IMR-90 (cell line): ENCODE data around the gene DND1. TPM values are rescaled to one million over a fixed set of nuclear protein-coding genes. Genes with fewer than 3 reads are reported as not detected.

ENCODE experiments used
- ATAC-seq: fragments of 200-7000 bp; cut with Tn5 transposase; 2 replicates; pipeline ENCODE4 v1.9.1; 2020; ENCODE audit warnings: low read depth, mild to moderate bottlenecking, moderate library complexity
- BruUV-seq: library from RNA; stranded (reverse); fragments of 400-500 nt; replicated peaks from 2 replicates; lab custom pipeline; 2021; lab: Mats Ljungman, UMichigan
- CTCF ChIA-PET: fragments of 300-600 bp; formaldehyde crosslinking; extraction: SDS; loops from one replicate; lab custom pipeline; 2021; ENCODE audit warnings: antibody characterized with exemption; lab: Yijun Ruan, JAX
- POLR2A ChIA-PET: fragments of 300-600 bp; sonication (Branson Sonifier 250); formaldehyde crosslinking; loops from one replicate; lab custom pipeline; 2022; ENCODE audit warnings: antibody characterized with exemption; ENCODE audit not compliant: unreplicated experiment; lab: Charles Lee
- DNase-seq: peaks from one replicate; pipeline ENCODE4 v3.0.0; 2013
- H2AFZ ChIP-seq: replicated peaks from 2 replicates; pipeline ENCODE3; 2013; ENCODE audit warnings: low read length, mild to moderate bottlenecking; ENCODE audit not compliant: poor library complexity
- H2AK5ac ChIP-seq: 2 replicates; pipeline ENCODE4 v1.6.1; 2013; ENCODE audit warnings: low read depth, low read length, inconsistent platforms
- H2AK9ac ChIP-seq: replicated peaks from 2 replicates; pipeline ENCODE3; 2013; ENCODE audit warnings: mild to moderate bottlenecking, low read depth, low read length, moderate library complexity; ENCODE audit not compliant: poor library complexity
- H2BK120ac ChIP-seq: 2 replicates; pipeline ENCODE4 v1.6.1; 2013; ENCODE audit warnings: low read depth, low read length, inconsistent platforms
- H2BK15ac ChIP-seq: 3 replicates; pipeline ENCODE4 v1.6.1; 2013; ENCODE audit warnings: low read depth, low read length, inconsistent platforms
- H2BK20ac ChIP-seq: 2 replicates; pipeline ENCODE4 v1.6.1; 2013; ENCODE audit warnings: low read depth, mild to moderate bottlenecking, inconsistent platforms, low read length, moderate library complexity
- H2BK5ac ChIP-seq: 2 replicates; pipeline ENCODE4 v1.6.1; 2013; ENCODE audit warnings: mild to moderate bottlenecking, low read depth, low read length, inconsistent platforms; ENCODE audit not compliant: poor library complexity, severe bottlenecking
- H3K14ac ChIP-seq: replicated peaks from 2 replicates; pipeline ENCODE4 v1.6.1; 2013; ENCODE audit warnings: low read depth, low read length, inconsistent platforms
- H3K18ac ChIP-seq: 2 replicates; pipeline ENCODE4 v1.6.1; 2013; ENCODE audit warnings: low read depth, low read length, control low read depth
- H3K23ac ChIP-seq: 2 replicates; pipeline ENCODE4 v1.6.1; 2013; ENCODE audit warnings: low read depth, low read length, inconsistent platforms
- H3K27ac ChIP-seq: 2 replicates; pipeline ENCODE4 v1.5.1; 2013; ENCODE audit warnings: mild to moderate bottlenecking, control low read depth, low read length; ENCODE audit not compliant: insufficient read depth
- H3K27me3 ChIP-seq: 2 replicates; pipeline ENCODE4 v1.6.1; 2013; ENCODE audit warnings: low read length; ENCODE audit not compliant: control insufficient read depth, insufficient read depth
- H3K36me3 ChIP-seq: 2 replicates; pipeline ENCODE4 v1.6.1; 2013; ENCODE audit warnings: low read length, mixed read lengths; ENCODE audit not compliant: control insufficient read depth, insufficient read depth
- H3K4ac ChIP-seq: 2 replicates; pipeline ENCODE4 v1.6.1; 2013; ENCODE audit warnings: low read depth, low read length, inconsistent platforms
- H3K4me1 ChIP-seq: 2 replicates; pipeline ENCODE4 v1.6.1; 2013; ENCODE audit warnings: low read length, mixed read lengths; ENCODE audit not compliant: control insufficient read depth, insufficient read depth
- H3K4me2 ChIP-seq: 2 replicates; pipeline ENCODE4 v1.6.1; 2013; ENCODE audit warnings: low read depth, mild to moderate bottlenecking, control low read depth, low read length, moderate library complexity
- H3K4me3 ChIP-seq: 2 replicates; pipeline ENCODE4 v1.5.1; 2013; ENCODE audit warnings: low read depth, mild to moderate bottlenecking, control low read depth, low read length, moderate library complexity; ENCODE audit not compliant: insufficient read depth
- H3K56ac ChIP-seq: 2 replicates; pipeline ENCODE4 v1.6.1; 2013; ENCODE audit warnings: low read length, inconsistent platforms; ENCODE audit not compliant: insufficient read depth; ENCODE audit errors: extremely low read depth
- H3K79me1 ChIP-seq, 2 experiments: 2 replicates each; pipeline ENCODE4 v1.6.1; 2013; ENCODE audit warnings: low read length in 2 of 2, inconsistent platforms in 1 of 2, low read depth in 1 of 2
- H3K9ac ChIP-seq: 2 replicates; pipeline ENCODE4 v1.6.1; 2013; ENCODE audit warnings: low read depth, low read length, control low read depth
- H3K9me1 ChIP-seq: 2 replicates; pipeline ENCODE4 v1.6.1; 2013; ENCODE audit warnings: low read length, inconsistent platforms; ENCODE audit not compliant: insufficient read depth
- H3K9me3 ChIP-seq: 2 replicates; pipeline ENCODE4 v1.6.1; 2013; ENCODE audit warnings: low read length; ENCODE audit not compliant: control insufficient read depth, insufficient read depth
- H4K20me1 ChIP-seq: 2 replicates; pipeline ENCODE4 v1.6.1; 2013; ENCODE audit warnings: low read length, inconsistent platforms; ENCODE audit not compliant: insufficient read depth
- H4K5ac ChIP-seq: 2 replicates; pipeline ENCODE4 v1.6.1; 2013; ENCODE audit warnings: mild to moderate bottlenecking, low read depth, low read length, control low read depth
- H4K8ac ChIP-seq, 2 experiments: 2 replicates each; pipeline ENCODE4 v1.6.1; 2013; ENCODE audit warnings: low read depth in 2 of 2, low read length in 2 of 2, control low read depth in 1 of 2, inconsistent platforms in 1 of 2
- H4K91ac ChIP-seq: 2 replicates; pipeline ENCODE4 v1.6.1; 2013; ENCODE audit warnings: low read depth, low read length, inconsistent platforms; ENCODE audit not compliant: insufficient read depth
- BHLHE40 ChIP-seq: fragments of 150-350 bp; IDR thresholded peaks from 2 replicates; pipeline ENCODE4 v1.6.1; 2016; ENCODE audit warnings: mild to moderate bottlenecking, low read depth, low read length
- CEBPB ChIP-seq: IDR thresholded peaks from 2 replicates; pipeline ENCODE4 v1.6.1; 2012; ENCODE audit warnings: low read depth, low read length, improper control_type of control experiment
- CHD1 ChIP-seq: IDR thresholded peaks from 2 replicates; pipeline ENCODE4 v1.6.1; 2012; ENCODE audit warnings: low read depth, low read length, improper control_type of control experiment
- MAFK ChIP-seq: IDR thresholded peaks from 2 replicates; pipeline ENCODE4 v1.6.1; 2012; ENCODE audit warnings: low read depth, low read length, improper control_type of control experiment
- MAZ ChIP-seq: IDR thresholded peaks from 2 replicates; pipeline ENCODE4 v1.6.1; 2012; ENCODE audit warnings: low read depth, mild to moderate bottlenecking, low read length, improper control_type of control experiment, moderate library complexity, borderline replicate concordance
- MXI1 ChIP-seq: IDR thresholded peaks from 2 replicates; pipeline ENCODE4 v1.6.1; 2012; ENCODE audit warnings: low read depth, mild to moderate bottlenecking, low read length, moderate library complexity, borderline replicate concordance
- NFE2L2 ChIP-seq: fragments of 150-350 bp; IDR thresholded peaks from 2 replicates; pipeline ENCODE4 v1.6.1; 2016; ENCODE audit warnings: low read depth, mild to moderate bottlenecking, low read length
- POLR2A ChIP-seq: IDR thresholded peaks from 2 replicates; pipeline ENCODE4 v1.6.1; 2012; ENCODE audit warnings: mild to moderate bottlenecking, low read depth, low read length
- RAD21 ChIP-seq: IDR thresholded peaks from 2 replicates; pipeline ENCODE4 v1.6.1; 2012; ENCODE audit warnings: low read length, improper control_type of control experiment
- RCOR1 ChIP-seq: IDR thresholded peaks from 2 replicates; pipeline ENCODE4 v1.6.1; 2012; ENCODE audit warnings: mild to moderate bottlenecking, low read length, improper control_type of control experiment; ENCODE audit not compliant: insufficient replicate concordance
- WGBS, 2 experiments: methylation state at CpG; one replicate each; pipeline versions ENCODE4 v1.1.5 to v1.1.7; 2013; ENCODE audit warnings: missing lambda C conversion rate in 2 of 2; ENCODE audit not compliant: insufficient read length in 1 of 2; ENCODE audit errors: extremely low coverage in 2 of 2; 5-methylcytosine and 5-hydroxymethylcytosine counted together
- dilution Hi-C: fragments of 300-500 bp; cut with HindIII; formaldehyde crosslinking; loops from one replicate; pipeline ENCODE4 v1.14.3; 2018; ENCODE audit warnings: low sequenced_read_pairs; ENCODE audit not compliant: unreplicated experiment
- in situ Hi-C: fragments of 300-500 bp; cut with MboI; formaldehyde crosslinking; loops from 3 replicates; pipeline ENCODE4 v1.14.3; 2019; ENCODE audit warnings: low sequenced_read_pairs, inconsistent platforms, mixed read lengths
- intact Hi-C: fragments of 100-400 bp; cut with micrococcal nuclease; formaldehyde crosslinking; loops from 2 replicates; pipeline ENCODE4 v1.10.0; 2022
- polyA plus RNA-seq, 3 experiments: library from polyadenylated mRNA; depleted of rRNA; stranded (reverse); fragments of >200 nt; gene quantifications; 2 replicates each; pipeline ENCODE4 v1.2.3, GENCODE V29; 2012; ENCODE audit warnings: low replicate concordance in 1 of 3
- total RNA-seq: library from RNA; depleted of rRNA; stranded (reverse); fragments of >200 nt; gene quantifications from 2 replicates; pipeline ENCODE4 v1.2.3, GENCODE V29; 2012
- TF ChIP-seq, protein P1 (sequence below): fragments of 150-350 bp; IDR thresholded peaks from 2 replicates; pipeline ENCODE4 v1.6.1; 2017; ENCODE audit warnings: mild to moderate bottlenecking, antibody characterized with exemption, low read length, low read depth
- TF ChIP-seq, protein P2 (sequence below): conservative IDR thresholded peaks from 2 replicates; pipeline ENCODE4 v1.5.1; 2012; ENCODE audit warnings: mild to moderate bottlenecking, low read depth, low read length, improper control_type of control experiment
- TF ChIP-seq, protein P3 (sequence below): fragments of 150-350 bp; IDR thresholded peaks from 2 replicates; pipeline ENCODE4 v1.6.1; 2016; ENCODE audit warnings: low read depth, mild to moderate bottlenecking, low read length, moderate library complexity, borderline replicate concordance

The DND1 gene
- total and polyA plus RNA-seq, 2 of the 4 experiments (the other 2 are of a cell fraction), result under 0.01 to 0.67 TPM

DNA sequence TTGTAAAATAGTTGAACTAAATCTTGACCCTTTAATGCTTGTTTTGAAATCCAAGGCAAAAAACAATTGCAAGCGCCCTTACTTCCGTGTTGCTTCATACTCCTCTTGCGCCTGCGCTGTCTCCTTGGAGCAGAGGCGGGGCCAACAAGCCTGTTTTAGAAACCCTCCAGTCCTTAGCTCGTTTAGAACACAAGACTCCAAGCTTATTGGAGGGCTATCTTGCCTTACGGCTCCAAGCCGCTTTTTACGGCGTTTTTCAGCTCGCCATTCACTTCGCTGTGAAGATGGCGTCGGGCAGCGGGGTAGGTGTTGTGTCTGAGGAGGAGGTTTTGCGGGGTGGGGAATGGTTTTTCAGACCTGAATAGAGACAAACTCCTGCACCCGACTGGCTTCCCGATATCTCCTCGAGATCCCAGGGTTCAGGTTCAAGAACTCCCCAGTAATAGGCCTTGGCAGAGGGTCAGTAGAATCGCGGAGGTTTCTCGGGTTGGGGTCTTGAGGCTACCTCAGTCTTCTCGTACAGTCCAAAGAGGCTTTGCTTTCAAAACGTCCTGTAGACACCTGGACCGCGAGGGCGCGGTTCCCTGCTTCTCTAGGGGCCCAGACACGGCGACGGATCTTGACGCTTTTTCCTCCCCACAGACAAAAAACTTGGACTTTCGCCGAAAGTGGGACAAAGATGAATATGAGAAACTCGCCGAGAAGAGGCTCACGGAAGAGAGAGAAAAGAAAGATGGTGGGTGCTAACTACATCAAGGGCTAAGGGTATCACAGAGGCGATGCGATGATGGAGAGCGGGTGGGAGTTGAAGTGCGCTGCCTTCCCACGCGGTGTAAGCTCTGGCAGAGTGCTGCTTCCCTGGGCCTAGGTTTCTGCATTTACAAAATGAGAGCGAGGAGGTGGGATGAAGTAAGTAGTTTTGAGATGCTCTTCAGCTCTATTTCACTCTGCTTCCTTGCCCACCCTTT lies 27.1 kb upstream of the DND1 start, which contains the start of gene ZMAT2:
Gene ZMAT2, plus strand, starts transcription at position 271 of the 968 bp plus-strand sequence. Its CDS starts 14 bp downstream, at position 285.
- POLR2A ChIA-PET, result interaction anchor here (0.6 to 1.0 kb wide), 3 partner anchors 10 to 13 kb away, joined by 3 to 4 read pairs (median 4); partner anchors contain the start of genes HARS1 and HARS2
- Histone ChIP-seq H3K4me2 (peak within 1 kb of the TSS; percentile 99), H3K79me1 (peaks cover 27 to 34% of the 10 kb centered on the region in 2 experiments), H3K9me1 (0 out of 2 replicates have a peak, but pooled peaks cover 3% of the 10 kb centered on the region), H2BK15ac (no peak within 1 kb of the TSS), H4K91ac (no peak within 1 kb of the TSS), H3K36me3 (peaks cover 43% of the 10 kb centered on the region), H3K56ac (peak within 1 kb of the TSS; percentile 85), H2BK5ac (no peak within 1 kb of the TSS), H3K9ac (peak within 1 kb of the TSS; percentile 87), H2BK120ac (no peak within 1 kb of the TSS), H3K4me3 (peak within 1 kb of the TSS; percentile 65), H2AK9ac (peak within 1 kb of the TSS; percentile 34), H4K8ac (peak within 1 kb of the TSS; percentile 59 to 89), H3K4ac (peak within 1 kb of the TSS; percentile 68), H2AK5ac (peak within 1 kb of the TSS; percentile 51; the same call in 1 of the 2 replicates), H3K27ac (peak within 1 kb of the TSS; percentile 54), H2AFZ (peak within 1 kb of the TSS; percentile 87), H3K18ac (no peak within 1 kb of the TSS), H3K9me3 (no peaks in the 10 kb centered on the region), H3K23ac (peak within 1 kb of the TSS; percentile 57; the same call in 1 of the 2 replicates), H2BK20ac (no peak within 1 kb of the TSS), H3K4me1 (peaks cover 3% of the 10 kb centered on the region; the same call in 1 of the 2 replicates), H3K14ac (peak within 1 kb of the TSS; percentile 76), H3K27me3 (no peaks in the 10 kb centered on the region), H4K20me1 (no peaks in the 10 kb centered on the region), H4K5ac (peak within 1 kb of the TSS; percentile 33)
- CTCF ChIA-PET, result interaction anchor here (0.6 kb wide), 1 partner anchor 97 kb away, joined by 3 read pairs; no protein-coding TSS in a partner anchor
- TF ChIP-seq, protein P1, sequence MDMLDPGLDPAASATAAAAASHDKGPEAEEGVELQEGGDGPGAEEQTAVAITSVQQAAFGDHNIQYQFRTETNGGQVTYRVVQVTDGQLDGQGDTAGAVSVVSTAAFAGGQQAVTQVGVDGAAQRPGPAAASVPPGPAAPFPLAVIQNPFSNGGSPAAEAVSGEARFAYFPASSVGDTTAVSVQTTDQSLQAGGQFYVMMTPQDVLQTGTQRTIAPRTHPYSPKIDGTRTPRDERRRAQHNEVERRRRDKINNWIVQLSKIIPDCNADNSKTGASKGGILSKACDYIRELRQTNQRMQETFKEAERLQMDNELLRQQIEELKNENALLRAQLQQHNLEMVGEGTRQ, result no peak
- no peak for TF ChIP-seq NFE2L2
- no peak for TF ChIP-seq CHD1
- no peak for TF ChIP-seq RCOR1
- TF ChIP-seq, protein P2, sequence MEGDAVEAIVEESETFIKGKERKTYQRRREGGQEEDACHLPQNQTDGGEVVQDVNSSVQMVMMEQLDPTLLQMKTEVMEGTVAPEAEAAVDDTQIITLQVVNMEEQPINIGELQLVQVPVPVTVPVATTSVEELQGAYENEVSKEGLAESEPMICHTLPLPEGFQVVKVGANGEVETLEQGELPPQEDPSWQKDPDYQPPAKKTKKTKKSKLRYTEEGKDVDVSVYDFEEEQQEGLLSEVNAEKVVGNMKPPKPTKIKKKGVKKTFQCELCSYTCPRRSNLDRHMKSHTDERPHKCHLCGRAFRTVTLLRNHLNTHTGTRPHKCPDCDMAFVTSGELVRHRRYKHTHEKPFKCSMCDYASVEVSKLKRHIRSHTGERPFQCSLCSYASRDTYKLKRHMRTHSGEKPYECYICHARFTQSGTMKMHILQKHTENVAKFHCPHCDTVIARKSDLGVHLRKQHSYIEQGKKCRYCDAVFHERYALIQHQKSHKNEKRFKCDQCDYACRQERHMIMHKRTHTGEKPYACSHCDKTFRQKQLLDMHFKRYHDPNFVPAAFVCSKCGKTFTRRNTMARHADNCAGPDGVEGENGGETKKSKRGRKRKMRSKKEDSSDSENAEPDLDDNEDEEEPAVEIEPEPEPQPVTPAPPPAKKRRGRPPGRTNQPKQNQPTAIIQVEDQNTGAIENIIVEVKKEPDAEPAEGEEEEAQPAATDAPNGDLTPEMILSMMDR, result no peak
- peak; percentile 90 for TF ChIP-seq POLR2A
- no peak for TF ChIP-seq RAD21
- TF ChIP-seq, protein P3, sequence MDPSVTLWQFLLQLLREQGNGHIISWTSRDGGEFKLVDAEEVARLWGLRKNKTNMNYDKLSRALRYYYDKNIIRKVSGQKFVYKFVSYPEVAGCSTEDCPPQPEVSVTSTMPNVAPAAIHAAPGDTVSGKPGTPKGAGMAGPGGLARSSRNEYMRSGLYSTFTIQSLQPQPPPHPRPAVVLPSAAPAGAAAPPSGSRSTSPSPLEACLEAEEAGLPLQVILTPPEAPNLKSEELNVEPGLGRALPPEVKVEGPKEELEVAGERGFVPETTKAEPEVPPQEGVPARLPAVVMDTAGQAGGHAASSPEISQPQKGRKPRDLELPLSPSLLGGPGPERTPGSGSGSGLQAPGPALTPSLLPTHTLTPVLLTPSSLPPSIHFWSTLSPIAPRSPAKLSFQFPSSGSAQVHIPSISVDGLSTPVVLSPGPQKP, result no peak
- no peak for TF ChIP-seq MAFK
- no peak for TF ChIP-seq BHLHE40
- TF ChIP-seq MXI1, result no peak
- peak; percentile 94 for TF ChIP-seq CEBPB
- TF ChIP-seq MAZ, result no peak
- ATAC-seq, result peak; percentile 100
- intact Hi-C loops (no loop called here), dilution Hi-C loops (no loop called here), in situ Hi-C loops (no loop called here)
- 23% methylated on average over 3 of the region's 44 CpGs; no CpG with 5 or more reads in 1 of the 2 experiments for WGBS, 2 experiments
- DNase-seq, result peak; percentile 99
- BruUV-seq, result no TSS peak
